Thyroid gland (tissue), 4 donors: Measurements from ENCODE around the gene PITPNC1.

Source experiments
- POLR2A ChIP-seq, 2 donors: fragments of 450-650 bp; IDR thresholded peaks; one replicate each; pipeline ENCODE4 v1.6.1; 2017; ENCODE audit warnings: antibody characterized with exemption in 2 of 2, mild to moderate bottlenecking in 2 of 2, moderate library complexity in 1 of 2
- TF ChIP-seq, protein P1 (sequence below), 6 experiments: fragments of 200-600 bp in 3 of 6; fragments of 450-650 bp in 3 of 6; sonication (generic) in 3 of 6; IDR thresholded peaks; one replicate each; pipeline ENCODE4 v1.5.1; 2016 to 2019; ENCODE audit warnings: antibody characterized with exemption in 6 of 6, mild to moderate bottlenecking in 2 of 6, inconsistent platforms in 1 of 6, moderate library complexity in 1 of 6

DNA sequence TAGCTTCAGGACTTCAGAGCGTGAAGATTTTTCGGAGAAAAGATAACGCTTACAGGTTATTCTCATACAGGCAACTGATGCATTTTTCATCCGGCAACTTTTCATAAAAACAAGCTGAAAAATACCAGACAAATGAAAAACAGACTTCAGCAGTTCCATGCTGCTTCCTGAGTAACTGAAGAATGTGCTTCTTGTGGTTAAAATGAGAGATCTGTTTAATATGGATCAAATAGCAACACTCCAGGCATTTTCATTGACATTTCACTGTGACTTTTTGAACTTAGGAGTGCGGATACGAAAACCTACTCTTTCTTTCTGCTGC, 705 bp upstream of the PITPNC1 start:
- TF ChIP-seq, protein P1, sequence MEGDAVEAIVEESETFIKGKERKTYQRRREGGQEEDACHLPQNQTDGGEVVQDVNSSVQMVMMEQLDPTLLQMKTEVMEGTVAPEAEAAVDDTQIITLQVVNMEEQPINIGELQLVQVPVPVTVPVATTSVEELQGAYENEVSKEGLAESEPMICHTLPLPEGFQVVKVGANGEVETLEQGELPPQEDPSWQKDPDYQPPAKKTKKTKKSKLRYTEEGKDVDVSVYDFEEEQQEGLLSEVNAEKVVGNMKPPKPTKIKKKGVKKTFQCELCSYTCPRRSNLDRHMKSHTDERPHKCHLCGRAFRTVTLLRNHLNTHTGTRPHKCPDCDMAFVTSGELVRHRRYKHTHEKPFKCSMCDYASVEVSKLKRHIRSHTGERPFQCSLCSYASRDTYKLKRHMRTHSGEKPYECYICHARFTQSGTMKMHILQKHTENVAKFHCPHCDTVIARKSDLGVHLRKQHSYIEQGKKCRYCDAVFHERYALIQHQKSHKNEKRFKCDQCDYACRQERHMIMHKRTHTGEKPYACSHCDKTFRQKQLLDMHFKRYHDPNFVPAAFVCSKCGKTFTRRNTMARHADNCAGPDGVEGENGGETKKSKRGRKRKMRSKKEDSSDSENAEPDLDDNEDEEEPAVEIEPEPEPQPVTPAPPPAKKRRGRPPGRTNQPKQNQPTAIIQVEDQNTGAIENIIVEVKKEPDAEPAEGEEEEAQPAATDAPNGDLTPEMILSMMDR (IDR thresholded peaks at IDR 0.05): no peak
- no peak for TF ChIP-seq POLR2A (IDR thresholded peaks at IDR 0.05)
